Regular cardiac myocyte (primary cell): ENCODE data around the gene NOP14. TPM values are rescaled to one million over a fixed set of nuclear protein-coding genes. Genes with fewer than 3 reads are reported as not detected.

ENCODE experiments used
- total RNA-seq: library from RNA; depleted of rRNA; stranded (reverse); fragments of >200 nt; gene quantifications from 2 replicates; pipeline ENCODE4 v1.2.3, GENCODE V29; 2014

NOP14 gene
- total RNA-seq: 17.8 and 38.9 TPM in 2 replicates

DNA sequence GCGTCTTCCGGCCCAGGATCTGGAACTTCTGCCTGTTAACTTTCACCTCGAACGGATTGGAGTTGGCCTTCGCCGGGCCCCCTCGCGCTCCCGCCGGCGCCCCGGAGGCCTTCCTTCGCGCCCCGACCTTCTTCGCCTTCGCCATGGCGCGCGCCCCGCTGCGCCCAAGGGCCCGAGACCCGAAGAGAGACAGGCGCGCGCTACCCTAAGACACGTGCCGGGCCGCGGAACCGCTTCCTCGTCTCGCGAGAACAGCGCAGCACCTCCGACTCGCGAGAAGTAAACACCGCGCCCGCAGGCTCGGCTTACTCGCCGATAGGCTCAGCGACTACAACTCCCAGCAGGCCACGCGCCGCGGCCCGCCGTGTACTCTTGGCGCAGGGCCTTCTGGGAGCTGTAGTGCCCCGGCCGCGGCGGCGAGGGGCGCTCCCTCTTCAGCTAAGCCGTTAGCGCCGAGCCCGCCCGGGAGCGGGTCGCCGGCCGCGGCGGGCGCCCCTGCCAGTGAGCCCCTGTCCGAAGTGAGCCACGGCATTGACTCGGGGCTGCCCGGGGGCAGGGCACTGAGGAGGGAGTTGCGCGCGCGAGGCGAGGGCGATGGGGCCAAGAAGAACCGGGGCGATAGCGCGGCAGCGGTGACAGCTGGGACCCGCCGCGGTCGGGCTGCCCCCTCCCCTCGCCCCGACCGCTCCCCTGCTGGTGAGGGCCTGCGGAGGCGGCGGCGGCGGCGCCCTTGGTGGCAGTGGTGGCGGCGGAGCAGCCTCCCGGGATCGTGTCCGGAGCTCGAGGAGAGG, at the start of gene NOP14, which contains the start of gene GRK4:
TSS of gene NOP14 (minus strand) at position 232 of the 791 bp plus-strand sequence. CDS start at position 145, 87 bp downstream.
TSS of gene GRK4 (plus strand) at position 397 of the 791 bp plus-strand sequence. CDS start 500 bp downstream, outside the sequence.

Other genes starting within 250 kb of the NOP14 start
- gene TNIP2, start 207.1 kb downstream of the NOP14 start, total RNA-seq: 48.2 and 62.9 TPM in 2 replicates
- gene SH3BP2, start 170.3 kb downstream of the NOP14 start, total RNA-seq: 7.9 and 13.2 TPM in 2 replicates
- gene ADD1, start 119.6 kb downstream of the NOP14 start, total RNA-seq: 107 and 134 TPM in 2 replicates
- gene GRK4, start 165 bp upstream of the NOP14 start, total RNA-seq: 3.5 and 5.9 TPM in 2 replicates
- gene HTT-AS, start 111.1 kb upstream of the NOP14 start, total RNA-seq: not detected in 2 replicates
- 35.9 and 42.3 TPM in 2 replicates for gene HTT, start 111.3 kb upstream of the NOP14 start, total RNA-seq